GM18951 (cell line): ENCODE results near the gene NRSN2.

Source experiments
- POLR2A ChIP-seq: IDR thresholded peaks from 4 replicates; pipeline ENCODE4 v1.6.1; 2011; ENCODE audit warnings: mild to moderate bottlenecking; ENCODE audit not compliant: insufficient read length, insufficient read depth; ENCODE audit errors: extremely low read depth
- in situ Hi-C: fragments of 300-500 bp; cut with MboI; formaldehyde crosslinking; loops from one replicate; pipeline ENCODE4 v1.12.0; 2022; ENCODE audit warnings: low sequenced_read_pairs, mixed read lengths, inconsistent platforms; ENCODE audit not compliant: unreplicated experiment

Gene NRSN2

GRCh38 chr20:348972-349841 is 2.3 kb downstream of the NRSN2 start:
- in situ Hi-C loops = no loop called here

DNA sequence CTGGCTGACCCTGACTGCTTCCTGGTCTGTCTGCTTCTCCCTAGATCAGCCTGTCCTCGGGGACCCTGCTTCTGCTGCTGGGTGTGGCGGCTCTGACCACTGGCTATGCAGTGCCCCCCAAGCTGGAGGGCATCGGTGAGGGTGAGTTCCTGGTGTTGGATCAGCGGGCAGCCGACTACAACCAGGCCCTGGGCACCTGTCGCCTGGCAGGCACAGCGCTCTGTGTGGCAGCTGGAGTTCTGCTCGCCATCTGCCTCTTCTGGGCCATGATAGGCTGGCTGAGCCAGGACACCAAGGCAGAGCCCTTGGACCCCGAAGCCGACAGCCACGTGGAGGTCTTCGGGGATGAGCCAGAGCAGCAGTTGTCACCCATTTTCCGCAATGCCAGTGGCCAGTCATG is 6.3 kb downstream of the NRSN2 start:
- in situ Hi-C loops = loop anchor here (5.0 to 10.0 kb wide), 2 partner anchors 122 to 294 kb away; no protein-coding TSS in a partner anchor
- no peak for TF ChIP-seq POLR2A

More at GRCh38 chr20:348972-349841, 2.3 kb downstream of the NRSN2 start:
- no peak for TF ChIP-seq POLR2A

DNA sequence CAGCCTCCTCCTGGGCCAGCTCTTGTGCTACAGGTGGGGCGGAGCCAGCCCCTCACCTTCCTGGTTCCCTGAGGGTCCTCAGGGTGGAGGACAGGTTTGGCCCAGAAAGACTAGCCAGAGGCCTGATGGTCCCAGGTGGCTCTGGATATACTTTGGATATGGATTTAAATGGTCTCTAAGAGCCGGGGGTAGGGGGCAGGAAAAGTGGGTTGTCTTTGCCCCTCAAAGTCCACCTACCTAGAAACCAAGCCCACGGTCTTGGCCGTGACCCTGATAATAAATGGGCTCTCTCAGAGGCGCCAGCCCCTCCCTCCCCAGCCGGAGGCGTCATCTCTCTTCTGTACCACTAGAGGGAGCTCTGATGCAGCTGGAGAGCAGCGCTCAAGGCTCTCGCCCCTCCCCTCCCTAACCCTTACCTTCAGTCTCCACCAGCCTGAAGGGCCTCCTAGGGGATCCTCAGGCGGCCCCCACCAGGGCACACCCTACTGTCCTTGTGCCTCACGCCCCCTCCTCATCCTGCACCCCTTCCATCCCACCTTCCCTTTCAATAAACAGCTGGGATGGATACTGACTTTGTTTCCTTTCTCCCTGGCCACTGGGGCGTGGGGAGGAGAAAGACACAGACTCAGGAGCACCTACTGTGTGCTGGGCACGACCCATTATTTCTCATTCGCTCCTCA is 7.5 kb downstream of the NRSN2 start:
- TF ChIP-seq POLR2A = no peak
- in situ Hi-C loops = loop anchor here (5.0 to 10.0 kb wide), 2 partner anchors 120 to 293 kb away; no protein-coding TSS in a partner anchor

- in situ Hi-C loops = loop anchor here (10.0 kb wide), 1 partner anchor 119 kb away; no protein-coding TSS in a partner anchor
These were observed 9.2 kb downstream of the NRSN2 start for GRCh38 chr20:356154-356553.

GRCh38 chr20:356745-357144 is 9.8 kb downstream of the NRSN2 start:
- in situ Hi-C loops = loop anchor here (10.0 kb wide), 1 partner anchor 118 kb away; no protein-coding TSS in a partner anchor
- no peak for TF ChIP-seq POLR2A

DNA sequence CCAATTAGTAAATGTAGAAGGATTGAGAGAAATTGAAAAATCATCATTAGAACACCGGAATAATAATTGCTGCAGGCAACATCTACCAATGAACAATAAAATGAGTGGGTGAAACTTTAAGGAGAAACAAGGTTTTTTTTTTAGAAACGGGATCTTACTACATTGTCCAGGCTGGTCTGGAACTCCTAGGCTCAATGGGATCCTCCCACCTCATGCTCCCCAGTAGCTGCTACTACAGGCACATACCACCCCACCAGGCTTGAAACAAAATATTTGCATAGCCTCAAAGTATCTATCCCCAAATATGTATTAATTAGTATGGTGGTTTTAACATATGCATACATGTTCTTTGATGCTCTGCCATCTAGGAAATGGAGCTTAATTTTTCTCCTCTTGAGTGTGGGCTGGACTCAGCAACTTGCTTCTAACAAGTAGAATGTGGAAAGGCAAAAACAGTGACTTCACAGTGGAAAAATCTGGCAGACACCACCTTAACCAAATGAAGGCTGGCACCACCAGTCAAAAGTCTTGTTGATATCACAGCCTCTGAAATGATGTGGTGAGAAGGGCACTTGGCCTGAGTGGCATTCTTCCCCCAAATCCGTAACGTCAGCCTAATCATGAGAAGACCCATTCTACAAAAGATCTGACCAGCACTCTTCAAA is 12.1 kb downstream of the NRSN2 start:
- TF ChIP-seq POLR2A = no peak
- in situ Hi-C loops = loop anchor here (10.0 kb wide), 1 partner anchor 116 kb away; no protein-coding TSS in a partner anchor

- no peak for TF ChIP-seq POLR2A
- in situ Hi-C loops = no loop called here
These were observed 14.7 kb downstream of the NRSN2 start for GRCh38 chr20:361561-361960.

DNA sequence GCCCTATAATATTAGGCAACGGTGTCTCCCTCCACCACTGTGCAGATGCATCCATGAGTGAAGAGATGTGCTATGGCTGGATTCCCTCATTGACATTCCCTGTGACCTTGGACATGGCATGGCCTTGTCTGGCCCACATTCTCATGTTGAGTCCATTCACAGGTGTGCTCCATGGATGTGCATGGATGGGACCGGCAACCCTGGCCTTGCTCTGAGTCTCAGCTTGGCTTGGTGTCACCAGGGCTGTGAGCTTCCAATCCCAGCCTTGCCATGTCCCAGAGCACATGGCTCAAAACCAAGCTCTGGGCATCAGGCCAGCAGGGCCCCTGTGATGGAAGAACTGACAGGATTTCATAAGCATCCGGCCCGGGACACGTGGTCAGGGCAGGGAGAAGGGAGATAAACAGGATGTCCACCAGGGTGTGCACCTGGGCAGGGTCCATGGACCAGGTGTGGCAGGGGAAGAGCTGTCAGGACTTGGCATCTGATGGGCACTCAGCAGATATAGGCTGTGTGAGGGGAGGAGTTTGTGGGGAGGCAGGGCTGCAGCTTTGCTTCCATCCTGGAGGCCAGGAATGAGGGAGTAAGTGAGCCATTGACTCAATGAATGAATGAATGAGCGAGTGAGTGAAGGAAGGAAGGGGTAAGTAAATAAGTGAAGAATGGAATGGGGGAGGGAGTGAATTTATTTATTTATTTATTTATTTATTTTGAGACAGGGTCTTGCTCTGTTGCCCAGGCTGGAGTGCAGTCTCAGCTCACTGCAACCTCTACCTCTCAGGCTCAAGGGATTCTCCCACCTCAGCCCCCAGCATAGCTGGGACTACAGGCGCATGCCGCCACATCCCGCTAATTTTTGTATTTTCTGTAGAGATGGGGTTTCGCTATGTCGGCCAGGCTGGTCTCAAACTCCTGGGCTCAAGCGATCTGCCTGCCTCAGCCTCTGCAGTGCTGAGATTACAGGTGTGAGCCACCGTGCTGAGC is 15.7 kb downstream of the NRSN2 start:
- in situ Hi-C loops = no loop called here
- no peak for TF ChIP-seq POLR2A

- in situ Hi-C loops = no loop called here
- no peak for TF ChIP-seq POLR2A
These were observed 16.6 kb downstream of the NRSN2 start for GRCh38 chr20:363319-364078.

- in situ Hi-C loops = no loop called here
- no peak for TF ChIP-seq POLR2A
These were observed 18.2 kb downstream of the NRSN2 start for GRCh38 chr20:364905-365794.
